Activated naive CD4-positive, alpha-beta T cell treated with anti-CD3 and anti-CD28 coated beads, Interleukin-2, amount 50 U/mL, for 16 hours (primary cell): ENCODE results near the gene HIVEP3.

ENCODE experiments used
- DNase-seq: peaks from one replicate; pipeline ENCODE4 v3.0.0-alpha.2; 2020

Gene HIVEP3

DNA sequence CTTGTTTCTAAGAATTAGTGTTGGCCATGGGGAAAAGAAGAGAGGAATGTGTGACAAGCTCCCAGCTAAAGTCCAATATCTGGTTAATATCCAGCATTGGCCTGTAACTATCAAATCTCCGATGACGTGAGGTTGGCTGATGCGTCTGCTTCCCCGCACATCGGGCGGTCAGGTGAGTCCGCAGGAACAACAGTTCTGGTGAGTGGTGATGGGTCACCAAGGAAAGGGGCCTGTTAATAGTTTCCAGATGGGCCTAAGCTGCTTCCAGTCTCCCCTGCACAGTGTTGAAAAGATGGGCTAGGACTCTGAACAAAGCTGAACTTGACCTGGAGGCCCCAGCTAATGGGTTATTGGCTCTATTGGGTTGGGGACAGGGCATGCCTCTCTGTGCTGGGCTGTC lies 241.1 kb downstream of the HIVEP3 start:
- DNase-seq: no peak

GRCh38 chr1:41675401-41675800 lies 243.3 kb downstream of the HIVEP3 start:
- no peak for DNase-seq

DNA sequence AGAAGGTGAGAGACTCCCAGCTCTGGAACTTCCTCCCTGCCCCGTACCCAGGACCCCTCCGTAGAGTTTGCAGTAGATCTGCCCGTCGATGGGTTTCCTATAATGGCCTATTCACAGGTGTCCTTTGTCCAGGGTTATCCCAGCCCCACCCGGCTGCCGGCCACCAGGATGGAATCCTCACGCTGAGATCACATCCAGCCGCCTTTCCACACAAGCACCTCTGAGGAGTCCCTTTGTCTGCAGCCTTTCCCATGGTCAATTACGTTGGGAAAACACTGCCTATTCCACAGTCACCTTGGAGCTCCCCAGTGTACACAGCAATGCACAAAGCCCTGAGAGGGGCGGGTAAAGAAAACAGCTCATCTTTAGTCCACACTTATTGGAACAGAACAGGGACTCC lies 244.2 kb downstream of the HIVEP3 start:
- no peak for DNase-seq

- peak; percentile 42 for DNase-seq
Observed at GRCh38 chr1:41673806-41674205, 244.9 kb downstream of the HIVEP3 start.

DNA sequence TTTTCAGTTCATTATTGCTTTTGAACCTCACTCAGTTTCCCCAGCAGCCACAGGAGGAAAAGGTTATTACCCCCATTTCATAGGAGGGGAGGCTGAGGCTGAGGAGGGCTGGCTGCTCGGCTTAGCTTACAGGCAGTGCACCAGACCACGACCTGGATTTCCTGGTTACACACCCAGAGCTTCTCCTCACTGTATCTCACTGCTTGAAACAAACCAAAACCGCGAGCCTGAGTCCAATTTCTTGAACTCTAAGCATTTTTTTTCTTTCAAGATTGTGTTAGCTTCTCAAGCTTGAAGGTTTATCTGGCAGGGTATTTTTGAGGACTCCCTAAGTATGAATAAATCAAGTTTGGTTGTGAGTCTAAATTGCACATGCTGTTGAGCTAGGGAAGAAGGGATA lies 245.3 kb downstream of the HIVEP3 start:
- no peak for DNase-seq

DNA sequence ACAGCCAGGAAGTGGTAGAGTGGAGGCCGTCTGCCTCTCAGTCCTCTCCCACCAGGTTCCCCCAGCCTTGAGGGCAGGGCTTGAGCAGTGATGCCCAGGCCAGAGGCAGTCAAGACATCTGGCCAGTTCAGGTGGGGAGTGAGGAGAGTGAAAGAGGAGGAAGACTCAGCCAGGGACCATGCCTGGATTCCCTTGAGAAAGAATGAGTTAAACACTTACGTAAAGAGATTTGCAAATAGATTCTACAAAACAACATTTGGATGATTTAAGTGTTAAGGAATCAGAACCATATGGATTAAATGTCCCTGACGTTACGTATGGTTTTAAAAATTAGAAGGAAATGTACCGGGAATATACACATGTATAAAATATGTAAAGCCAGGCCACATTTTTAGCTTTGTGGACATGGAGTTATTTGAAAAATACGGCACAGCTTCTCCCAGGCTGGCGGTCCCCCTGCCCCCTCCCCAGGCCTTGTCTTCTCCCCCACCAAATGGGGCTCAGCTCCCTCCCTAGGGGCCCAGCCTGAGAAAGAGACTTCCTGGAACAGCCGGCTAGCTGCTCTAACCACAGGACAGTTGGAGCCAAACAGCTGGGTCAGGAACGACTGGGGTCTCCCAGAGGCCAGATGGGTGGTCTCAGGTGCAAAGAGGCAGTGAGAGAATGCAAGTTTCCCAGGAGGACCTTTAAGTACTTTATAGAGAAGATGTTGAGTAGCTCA lies 245.9 kb downstream of the HIVEP3 start:
- DNase-seq: no peak

DNA sequence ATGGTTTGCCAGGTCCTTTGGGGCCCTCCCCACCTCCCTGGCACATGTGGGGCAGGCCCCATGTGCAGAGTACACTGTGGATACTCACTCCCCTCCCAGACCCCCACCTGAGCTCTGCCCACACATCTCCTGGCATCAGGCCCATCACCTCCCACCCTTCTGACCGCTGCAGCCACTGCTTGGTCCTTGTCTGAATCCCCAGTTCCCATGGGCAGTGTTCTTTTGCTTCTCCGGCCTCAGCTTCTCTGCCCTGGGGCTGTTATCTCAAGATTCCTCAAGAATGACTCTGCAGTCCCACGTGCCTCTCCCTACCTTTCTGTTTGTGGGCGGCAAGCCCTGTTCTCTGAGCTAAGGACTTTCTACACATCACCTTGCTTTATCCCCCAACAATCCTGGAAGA lies 246.5 kb downstream of the HIVEP3 start:
- DNase-seq: no peak

DNA sequence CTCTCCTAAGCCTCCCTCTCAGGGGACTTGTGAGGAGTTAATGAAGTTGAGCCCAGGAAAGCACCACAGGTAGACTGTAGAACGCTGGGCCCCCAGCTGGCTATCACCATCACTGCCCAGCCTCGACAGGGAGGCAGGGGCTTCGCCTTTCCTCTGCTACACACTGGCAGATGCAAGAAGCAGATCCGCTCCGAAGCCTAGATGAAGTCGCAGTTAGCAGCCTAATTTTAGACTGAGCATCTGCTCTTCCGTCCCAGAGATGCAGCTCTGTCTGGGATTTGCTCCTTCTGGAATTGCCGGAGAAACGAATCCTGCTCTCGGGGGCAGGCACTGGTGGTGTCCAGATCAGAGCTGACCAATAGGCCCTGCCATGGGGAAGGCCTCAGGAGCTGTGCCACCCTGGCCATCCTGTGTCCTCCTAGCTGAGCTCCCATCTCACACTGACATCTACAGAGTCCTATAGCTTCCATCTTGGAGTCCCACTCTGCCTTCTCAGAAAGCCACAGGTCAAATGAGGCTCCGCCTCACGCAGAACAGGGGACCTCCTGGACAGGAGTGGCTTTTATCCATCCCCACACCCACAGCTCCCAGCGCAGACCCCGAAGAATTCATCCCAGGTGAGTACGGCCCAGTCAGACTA lies 247.5 kb downstream of the HIVEP3 start:
- DNase-seq: no peak

DNA sequence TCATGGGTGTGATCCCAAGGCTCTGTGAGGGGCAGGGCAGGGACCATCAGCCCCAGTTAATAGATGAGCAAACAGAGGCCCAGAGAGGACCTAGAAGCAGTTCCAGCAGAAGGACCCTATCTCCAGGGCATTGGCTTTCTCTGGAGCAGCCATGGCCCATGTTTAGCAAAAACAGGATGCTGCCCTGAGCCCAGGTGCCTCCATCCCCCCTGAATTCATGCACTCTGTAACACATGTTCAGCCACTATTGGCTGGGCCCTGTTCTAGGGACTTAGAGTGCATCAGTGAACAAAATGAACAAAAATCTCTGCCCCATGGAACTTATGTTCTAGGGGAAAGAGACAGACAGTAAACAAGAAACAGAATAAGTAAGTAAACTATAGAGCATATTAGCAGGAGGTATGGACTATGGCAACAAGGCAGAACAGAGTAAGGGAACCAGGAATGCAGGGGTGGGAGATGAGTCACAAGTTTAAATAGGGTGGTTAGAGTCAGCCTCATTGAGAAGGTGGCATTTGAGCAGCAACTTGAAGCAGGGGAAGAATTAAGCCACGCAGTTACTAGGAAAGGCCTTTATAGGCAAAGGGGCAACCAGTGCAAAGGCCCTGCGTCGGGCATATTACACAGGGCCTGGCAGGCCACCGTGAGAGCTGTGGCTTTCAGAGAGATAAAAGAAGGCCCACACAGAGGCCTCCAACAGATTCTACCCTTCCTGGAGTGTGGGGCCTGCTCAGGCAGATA lies 248.3 kb downstream of the HIVEP3 start:
- no peak for DNase-seq

GRCh38 chr1:41668967-41669366 lies 249.8 kb downstream of the HIVEP3 start:
- DNase-seq: no peak

DNA sequence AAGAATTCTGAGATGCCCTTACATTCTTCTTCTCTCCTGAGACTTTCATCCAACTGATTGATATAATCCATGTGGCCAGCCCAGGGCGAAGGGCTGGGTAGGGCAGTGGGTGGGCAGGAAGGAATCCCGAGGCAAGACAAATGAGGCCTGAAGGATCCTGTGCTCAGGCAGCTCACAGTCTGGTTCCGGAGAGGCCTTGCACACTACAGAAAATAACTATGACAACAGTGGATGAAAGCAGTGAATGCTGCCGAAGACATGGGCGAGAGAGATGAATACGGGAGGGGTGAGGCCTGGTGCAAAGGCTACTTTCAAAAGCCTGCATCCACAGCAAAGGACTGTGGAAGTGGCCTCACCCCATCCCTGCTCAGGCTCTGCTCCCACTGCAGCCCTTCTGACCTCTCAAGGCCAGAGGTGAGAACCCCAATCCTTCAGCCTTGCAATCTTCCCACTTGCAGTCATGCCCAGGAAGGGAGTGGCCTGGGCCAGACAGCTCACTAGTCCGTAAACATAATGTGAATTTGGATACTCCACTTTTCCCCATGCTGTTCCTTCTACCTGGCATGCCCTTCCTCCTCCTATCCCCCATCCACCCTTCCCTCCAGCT lies 250.6 kb downstream of the HIVEP3 start:
- DNase-seq: no peak

DNA sequence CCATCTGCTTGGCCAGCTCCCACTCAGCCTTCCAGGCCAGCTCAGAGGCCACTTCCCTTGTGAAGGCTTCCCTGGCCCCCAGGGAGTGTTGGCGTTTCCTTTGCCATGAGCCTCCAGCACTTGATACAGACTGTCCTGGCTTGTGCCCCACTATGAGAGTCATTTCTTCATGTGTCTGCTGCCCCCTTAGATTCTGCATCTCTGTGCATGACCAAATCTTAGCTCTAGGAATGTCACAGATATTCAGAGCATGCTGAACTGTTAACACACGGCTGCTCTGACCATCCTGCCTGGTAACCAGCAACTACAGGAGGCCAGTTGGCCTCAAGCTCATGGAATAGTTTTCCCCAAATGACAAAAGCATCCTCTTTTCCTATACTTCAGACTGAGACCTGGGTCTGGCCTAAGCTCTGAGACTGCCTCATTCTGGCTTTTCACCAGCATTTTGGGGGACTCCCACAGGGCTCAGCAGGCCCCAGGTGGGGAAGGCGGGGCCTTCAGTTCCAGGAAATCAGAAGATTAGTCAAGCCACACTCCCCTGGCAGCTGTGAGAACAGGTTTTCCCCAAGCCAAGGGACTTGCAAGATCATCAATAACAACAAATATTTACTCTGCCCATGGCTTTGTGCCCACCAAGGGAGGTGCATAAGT lies 251.6 kb downstream of the HIVEP3 start:
- peak; percentile 66 for DNase-seq

DNA sequence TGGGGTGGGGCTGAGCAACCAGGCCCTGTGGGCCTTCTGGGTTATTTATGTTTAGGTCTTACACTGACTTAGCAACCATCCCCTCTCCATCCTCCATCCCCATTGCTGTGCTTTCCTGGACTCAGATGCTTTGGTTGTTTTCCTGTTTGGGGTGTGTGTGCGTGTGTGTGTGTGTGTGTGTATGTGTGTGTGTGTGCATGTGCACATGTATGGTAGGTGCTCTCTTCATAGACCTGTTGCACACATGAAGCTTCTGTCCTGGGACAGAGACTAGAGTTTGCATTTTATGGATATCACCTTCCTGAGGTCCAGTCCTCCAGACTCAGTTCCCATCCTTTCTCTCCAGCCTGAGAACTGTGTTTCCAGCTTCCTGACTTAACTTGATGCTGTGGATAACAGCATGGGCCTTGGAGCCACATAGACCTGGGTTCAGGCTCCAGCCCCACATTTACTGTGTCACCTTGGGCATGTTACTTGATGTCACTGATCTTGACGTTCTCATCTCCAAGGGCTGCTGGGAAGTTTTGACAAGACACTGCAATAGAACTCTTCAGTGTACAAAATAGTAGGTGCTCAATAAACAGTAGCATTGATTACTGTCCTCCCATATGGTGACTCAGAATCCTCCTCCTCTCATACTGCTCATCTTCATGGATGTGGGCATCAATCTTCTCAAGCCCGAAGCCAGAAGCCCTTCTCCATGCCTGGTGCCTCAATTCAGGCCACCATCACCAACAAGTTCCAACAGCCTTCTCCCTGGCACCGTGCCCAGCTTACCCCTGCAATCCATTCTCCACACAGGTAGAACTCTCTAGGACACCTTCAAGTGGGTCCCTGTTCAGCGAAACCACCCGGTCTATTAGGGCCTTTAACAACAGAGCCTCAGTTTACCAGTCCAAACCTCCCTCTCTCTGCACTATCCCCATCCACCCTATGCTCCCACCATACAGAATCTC lies 252.5 kb downstream of the HIVEP3 start:
- no peak for DNase-seq

- no peak for DNase-seq
Observed at GRCh38 chr1:41664861-41665640, 253.7 kb downstream of the HIVEP3 start.

DNA sequence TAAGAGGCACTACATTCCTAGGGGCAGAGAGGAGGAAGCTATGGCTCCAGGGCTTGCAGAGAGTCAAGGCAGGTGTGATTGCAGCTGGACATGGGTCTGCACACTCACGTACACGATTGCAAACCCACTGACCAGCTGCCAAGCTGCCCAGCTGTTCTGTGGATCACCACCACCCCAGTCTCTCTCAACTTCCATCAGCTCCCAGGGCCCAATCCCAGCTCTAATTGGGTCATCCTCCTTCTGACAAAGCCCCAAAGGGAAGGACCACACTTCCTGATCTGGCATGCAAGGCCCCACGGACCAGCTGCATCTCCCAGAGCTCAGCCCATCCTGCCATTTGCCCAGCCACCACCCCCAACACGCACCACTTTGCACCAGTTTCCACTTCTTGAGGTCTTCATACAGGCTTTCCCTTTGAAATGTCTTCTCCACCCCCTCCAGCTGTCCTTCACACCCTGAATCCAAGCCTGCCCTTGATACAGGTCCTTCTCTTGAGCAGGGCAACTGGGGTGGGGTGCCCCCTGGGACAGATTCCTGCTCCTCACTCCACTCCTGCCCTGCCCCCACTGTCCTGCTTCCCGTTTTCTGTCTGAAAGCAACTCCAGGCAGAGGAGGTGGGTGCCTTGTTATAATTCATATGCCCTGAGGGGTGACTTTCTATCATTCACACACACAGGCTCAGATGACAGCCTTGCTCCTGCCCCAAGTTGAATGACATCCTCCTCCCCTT lies 254.9 kb downstream of the HIVEP3 start:
- no peak for DNase-seq

DNA sequence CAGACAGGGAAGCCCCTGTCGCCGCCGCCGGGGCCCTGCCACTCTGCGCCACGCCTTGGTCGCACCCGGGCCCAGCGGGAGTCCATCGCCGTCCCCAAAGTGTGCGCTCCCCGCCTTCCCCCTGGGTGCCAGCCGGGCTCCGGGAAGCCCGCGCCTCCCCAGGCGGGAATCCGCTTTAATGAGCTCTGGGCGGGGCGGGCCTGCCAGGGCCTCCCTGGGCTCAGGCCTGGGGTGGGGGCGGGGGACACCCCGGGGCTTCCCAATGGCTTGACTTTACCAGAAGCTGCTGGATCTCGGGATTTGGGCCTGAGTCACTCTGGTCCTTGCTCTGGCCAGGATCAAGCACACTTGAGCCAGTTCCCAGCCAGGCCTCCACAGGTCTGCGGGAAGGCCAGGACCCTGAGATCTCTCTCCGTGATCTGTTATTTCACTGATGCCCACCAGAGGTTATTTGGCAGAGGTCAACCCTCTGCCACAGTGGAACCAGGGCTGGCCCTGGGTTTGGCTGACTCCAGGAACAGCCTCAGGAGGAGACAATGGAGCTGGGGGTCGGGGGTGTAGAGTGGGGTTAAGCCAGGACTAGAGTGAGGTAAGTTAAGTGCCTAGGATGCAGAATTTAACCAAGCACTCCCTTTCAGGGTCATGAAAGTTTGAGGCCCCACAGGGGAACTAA lies 255.8 kb downstream of the HIVEP3 start:
- DNase-seq: no peak

GRCh38 chr1:41662061-41662764 lies 256.5 kb downstream of the HIVEP3 start:
- DNase-seq: peak; percentile 79

DNA sequence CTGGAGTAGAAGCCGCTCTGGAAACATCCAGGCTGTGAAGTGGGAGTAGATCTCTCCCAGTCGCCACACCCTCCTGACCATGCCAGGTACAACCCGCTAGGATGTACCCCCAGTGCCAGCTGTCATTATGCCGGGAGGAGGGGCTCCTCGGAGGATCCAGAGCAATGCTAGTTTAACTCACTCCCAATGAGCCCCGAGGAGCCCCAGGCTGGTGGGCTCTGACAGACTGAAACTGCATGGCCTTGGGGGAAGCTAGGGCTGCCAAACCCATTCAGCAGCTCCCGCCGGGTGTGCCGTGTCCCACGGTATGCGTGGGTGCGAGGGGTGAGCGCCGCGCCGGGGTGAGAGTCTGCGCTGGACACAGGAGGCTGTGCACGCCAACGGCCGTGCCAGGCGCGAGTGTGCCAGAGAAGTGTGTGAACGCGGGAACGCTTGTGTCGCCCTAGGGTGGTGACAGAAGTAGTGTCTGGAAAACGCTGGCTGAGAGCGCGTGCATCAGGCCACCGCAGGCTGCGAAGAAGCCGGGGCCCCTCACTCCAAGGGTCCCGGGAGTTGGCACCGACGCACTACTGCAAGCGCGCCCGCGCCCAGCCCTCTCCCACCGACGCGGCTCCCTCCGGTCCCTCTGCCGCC lies 257.2 kb downstream of the HIVEP3 start:
- peak; percentile 29 for DNase-seq
